ENCODE results near the gene LRRC57.

The LRRC57 gene

GRCh38 chr15:42491539-42492225, 56.9 kb downstream of the LRRC57 start:
- no peak for DNase-seq (ENCODE audit: low read depth, low spot score)

DNA sequence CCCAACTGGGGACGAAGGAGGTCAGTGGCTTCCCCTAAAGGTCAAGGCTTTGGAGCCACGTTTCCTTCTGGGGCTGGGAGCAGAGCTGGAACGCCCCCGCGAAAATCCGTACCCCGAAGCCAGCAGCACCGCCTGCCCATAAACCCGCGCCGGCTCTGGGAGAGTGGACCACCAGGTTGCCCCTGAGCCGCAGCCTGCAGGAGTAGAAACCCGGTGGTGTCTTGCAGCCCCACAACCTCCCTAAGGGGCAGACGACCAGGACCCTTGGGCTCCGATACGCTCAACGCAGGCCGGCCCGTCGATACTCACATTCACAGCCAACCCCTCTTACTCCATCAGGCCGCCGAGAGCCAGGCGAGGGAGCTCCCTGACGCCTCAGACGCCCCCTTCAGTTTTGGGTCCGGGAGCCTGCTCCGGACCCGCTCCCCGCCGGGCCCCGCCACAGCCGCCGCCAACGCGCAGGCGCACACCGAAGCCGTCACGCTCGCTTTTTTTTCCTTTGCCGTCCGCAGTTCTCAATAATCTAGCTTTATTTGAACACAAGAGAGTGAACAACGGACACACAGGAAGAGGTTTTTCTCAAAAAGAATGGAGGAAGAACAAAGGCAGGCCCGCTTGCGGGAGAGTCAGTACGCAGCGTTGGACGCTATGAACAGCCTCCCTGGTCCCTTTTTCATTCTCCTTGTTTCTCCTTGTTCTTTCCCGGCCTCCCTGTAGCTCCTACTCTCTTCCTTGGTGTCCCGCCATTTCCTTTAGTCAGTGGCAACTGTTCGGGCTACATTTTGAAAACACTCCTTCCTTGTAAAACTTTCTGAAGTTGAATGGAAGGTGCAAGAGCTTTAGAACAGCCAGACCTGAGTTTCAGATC, 57.7 kb downstream of the LRRC57 start, which contains the start of gene ZNF106:
ZNF106 (minus strand) TSS at position 471 of the 868 bp plus-strand sequence. CDS start 18,852 bp downstream, outside the sequence.
- DNase-seq (ENCODE audit: low read depth, low spot score) = peak; percentile 79

- DNase-seq (ENCODE audit: low read depth, low spot score) = no peak
Measured at GRCh38 chr15:42490291-42490670, 58.3 kb downstream of the LRRC57 start.
